BLaER1 treated with 17β-estradiol and CSF1 and Interleukin-3, amounts not matched to agents 10 nM and 100 nM (cell line): ENCODE results near the gene STARD9.
"Not testable (repeated sequence)": the region's sequence is repeated elsewhere in the genome, so short reads cannot be mapped to it uniquely, and the experiment has no call there.

Experiments
- H3K27ac ChIP-seq, 11 experiments: shearing (Covaris generic); formaldehyde crosslinking; 2 replicates each; pipeline ENCODE4 v1.8.1; 2022
- H3K27me3 ChIP-seq, 11 experiments: shearing (Covaris generic); formaldehyde crosslinking; 2 replicates each; pipeline ENCODE4 v1.8.1; 2022
- H3K36me3 ChIP-seq, 11 experiments: shearing (Covaris generic); formaldehyde crosslinking; 2 replicates each; pipeline ENCODE4 v1.8.1; 2022
- H3K4me1 ChIP-seq, 10 experiments: shearing (Covaris generic); formaldehyde crosslinking; 2 replicates each; pipeline ENCODE4 v1.8.1; 2022
- H3K4me2 ChIP-seq, 11 experiments: shearing (Covaris generic); formaldehyde crosslinking; 2 replicates each; pipeline ENCODE4 v1.8.1; 2022
- H3K4me3 ChIP-seq, 10 experiments: shearing (Covaris generic); formaldehyde crosslinking; 2 replicates each; pipeline ENCODE4 v1.8.1; 2022
- H3K9ac ChIP-seq, 11 experiments: shearing (Covaris generic); formaldehyde crosslinking; 2 replicates each; pipeline ENCODE4 v1.8.1; 2022
- H3K9me3 ChIP-seq, 11 experiments: shearing (Covaris generic); formaldehyde crosslinking; replicated peaks in 1 of 11; 2 replicates each; pipeline ENCODE4 v1.8.1; 2022
- H4K20me1 ChIP-seq, 11 experiments: shearing (Covaris generic); formaldehyde crosslinking; 2 replicates each; pipeline ENCODE4 v1.8.1; 2022
- Cebpa-rat ChIP-seq, 11 experiments: shearing (Covaris generic); IDR thresholded peaks; 2 replicates each; pipeline ENCODE4 v1.8.1; 2022

The STARD9 gene

GRCh38 chr15:42549741-42550392, 25.5 kb upstream of the STARD9 start:
- Histone ChIP-seq H3K4me3 (peak overlapping the region; percentile 85 to 96 (median 90)), H3K36me3 (peaks cover 0 to 64% (median 27%) of the 10 kb centered on the region in 11 experiments; a peak in 18 of 22 replicates), H3K4me1 (peaks cover 32 to 59% (median 50%) of the 10 kb centered on the region in 10 experiments), H3K4me2 (peak overlapping the region; percentile 78 to 92 (median 86)), H3K27ac (peak overlapping the region in 10 of 11 experiments; percentile 82 to 93 (median 90); a peak in 20 of 22 replicates), H3K9ac (peak overlapping the region; percentile 84 to 94 (median 91)), H3K27me3 (no peaks in the 10 kb centered on the region), H4K20me1 (peaks cover 0 to 50% (median 20%) of the 10 kb centered on the region in 11 experiments; a peak in 18 of 22 replicates), H3K9me3 (no peaks in the 10 kb centered on the region)
- no peak for TF ChIP-seq Cebpa-rat (IDR thresholded peaks at IDR 0.05)

- Histone ChIP-seq H3K4me1 (peaks cover 11 to 29% (median 21%) of the 10 kb centered on the region in 10 experiments), H3K36me3 (peaks cover 10 to 73% (median 43%) of the 10 kb centered on the region in 11 experiments), H3K27ac (no peak overlapping the region), H4K20me1 (peaks cover 0 to 62% (median 27%) of the 10 kb centered on the region in 11 experiments; a peak in 19 of 22 replicates), H3K4me3 (no peak overlapping the region), H3K9ac (no peak overlapping the region), H3K4me2 (peak overlapping the region in 2 of 11 experiments; percentile 19 to 28; a peak in 1 of 22 replicates), H3K9me3 (peaks cover 0 to 7% (median 0%) of the 10 kb centered on the region in 11 experiments; a peak in 2 of 22 replicates), H3K27me3 (no peaks in the 10 kb centered on the region)
- TF ChIP-seq Cebpa-rat (IDR thresholded peaks at IDR 0.05): no peak
Observed at GRCh38 chr15:42553554-42553953, 21.9 kb upstream of the STARD9 start.

DNA sequence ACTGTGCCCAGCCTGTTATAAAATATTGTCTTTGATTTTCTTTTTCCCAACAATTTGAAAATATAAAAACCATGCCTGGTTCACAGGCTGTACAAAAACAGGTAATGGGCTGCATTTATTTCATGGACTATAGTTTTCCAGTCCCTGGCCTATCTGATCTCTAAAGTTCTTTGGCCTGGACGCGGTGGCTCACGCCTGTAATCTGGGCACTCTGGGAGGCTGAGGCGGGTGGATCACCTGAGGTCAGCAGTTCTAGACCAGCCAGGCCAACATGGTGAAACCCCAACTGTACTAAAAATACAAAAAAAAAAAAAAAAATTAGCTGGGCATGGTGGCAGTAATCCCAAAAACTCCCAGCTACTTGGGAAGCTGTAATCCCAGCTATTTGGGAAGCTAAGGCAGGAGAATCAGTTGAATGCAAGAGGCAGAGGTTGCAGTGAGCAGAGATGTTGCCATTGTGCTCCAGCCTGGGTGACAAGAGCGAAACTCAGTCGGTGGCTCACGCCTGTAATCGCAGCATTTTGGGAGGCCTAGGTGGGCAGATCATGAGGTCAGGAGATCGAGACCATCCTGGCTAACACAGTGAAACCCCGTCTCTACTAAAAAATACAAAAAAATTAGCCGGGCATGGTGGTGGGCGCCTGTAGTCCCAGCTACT, 18.7 kb upstream of the STARD9 start:
- H3K4me2 ChIP-seq, H3K27ac ChIP-seq, H3K9ac ChIP-seq, H3K27me3 ChIP-seq, H3K4me3 ChIP-seq, H3K9me3 ChIP-seq: not testable (repeated sequence)
- peaks cover 0 to 56% (median 34%) of the 10 kb centered on the region in 11 experiments; a peak in 19 of 22 replicates for H4K20me1 ChIP-seq
- peaks cover 40 to 92% (median 69%) of the 10 kb centered on the region in 11 experiments for H3K36me3 ChIP-seq
- H3K4me1 ChIP-seq: peaks cover 0 to 10% (median 2%) of the 10 kb centered on the region in 10 experiments; a peak in 5 of 20 replicates

- no peaks in the 10 kb centered on the region for H3K27me3 ChIP-seq
- TF ChIP-seq Cebpa-rat (IDR thresholded peaks at IDR 0.05): no peak
- peaks cover 0 to 7% (median 0%) of the 10 kb centered on the region in 11 experiments; a peak in 2 of 22 replicates for H3K9me3 ChIP-seq
- no peak overlapping the region for H3K4me3 ChIP-seq
- H3K4me1 ChIP-seq: peaks cover 0 to 3% (median 0%) of the 10 kb centered on the region in 10 experiments; a peak in 5 of 20 replicates
- H3K36me3 ChIP-seq: peaks cover 61 to 95% (median 77%) of the 10 kb centered on the region in 11 experiments
- no peak overlapping the region for H3K4me2 ChIP-seq
- peaks cover 0 to 36% (median 22%) of the 10 kb centered on the region in 11 experiments; a peak in 19 of 22 replicates for H4K20me1 ChIP-seq
- no peak overlapping the region for H3K9ac ChIP-seq
- H3K27ac ChIP-seq: no peak overlapping the region
Observed at GRCh38 chr15:42558739-42559138, 16.7 kb upstream of the STARD9 start.

- Histone ChIP-seq H4K20me1 (peaks cover 0 to 6% (median 0%) of the 10 kb centered on the region in 11 experiments; a peak in 2 of 22 replicates), H3K9me3 (no peaks in the 10 kb centered on the region), H3K9ac (peak overlapping the region; percentile 78 to 89 (median 85)), H3K36me3 (no peaks in the 10 kb centered on the region), H3K27me3 (no peaks in the 10 kb centered on the region), H3K27ac (peak overlapping the region; percentile 29 to 87 (median 79); a peak in 21 of 22 replicates), H3K4me3 (peak overlapping the region; percentile 75 to 87 (median 82)), H3K4me1 (peaks cover 26 to 58% (median 45%) of the 10 kb centered on the region in 10 experiments), H3K4me2 (peak overlapping the region; percentile 71 to 97 (median 91))
- TF ChIP-seq Cebpa-rat (IDR thresholded peaks at IDR 0.05): no peak
Observed at GRCh38 chr15:42576040-42576594, 711 bp downstream of the STARD9 start.

DNA sequence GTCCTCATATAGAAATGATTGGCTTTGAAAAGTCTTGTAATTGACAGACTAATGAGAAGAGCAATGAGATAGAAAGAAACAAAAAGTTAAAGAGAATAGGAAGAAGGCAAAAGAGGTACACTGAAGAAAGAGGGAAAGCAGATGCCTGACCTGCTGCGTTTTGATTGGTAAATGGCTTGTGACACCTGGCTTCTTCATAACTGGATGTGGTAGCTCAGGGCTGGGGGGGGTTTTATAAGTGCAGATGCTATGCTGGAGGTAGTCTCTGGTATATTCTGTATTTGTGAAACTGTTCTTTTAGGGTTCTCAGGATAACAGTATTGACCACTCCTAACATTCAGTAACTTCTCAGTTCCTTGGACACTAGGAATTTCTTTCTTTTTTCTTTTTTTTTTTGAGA, 1.4 kb downstream of the STARD9 start:
- H3K4me1 ChIP-seq: peaks cover 28 to 63% (median 49%) of the 10 kb centered on the region in 10 experiments
- peak overlapping the region; percentile 75 to 87 (median 82); a peak in 17 of 20 replicates for H3K4me3 ChIP-seq
- no peaks in the 10 kb centered on the region for H3K9me3 ChIP-seq
- H3K36me3 ChIP-seq: no peaks in the 10 kb centered on the region
- peaks cover 0 to 6% (median 0%) of the 10 kb centered on the region in 11 experiments; a peak in 2 of 22 replicates for H4K20me1 ChIP-seq
- no peak overlapping the region for H3K27ac ChIP-seq
- no peaks in the 10 kb centered on the region for H3K27me3 ChIP-seq
- TF ChIP-seq Cebpa-rat (IDR thresholded peaks at IDR 0.05): no peak
- H3K4me2 ChIP-seq: peak overlapping the region; percentile 71 to 97 (median 91)
- peak overlapping the region in 7 of 11 experiments; percentile 78 to 89 (median 86); a peak in 10 of 22 replicates for H3K9ac ChIP-seq

DNA sequence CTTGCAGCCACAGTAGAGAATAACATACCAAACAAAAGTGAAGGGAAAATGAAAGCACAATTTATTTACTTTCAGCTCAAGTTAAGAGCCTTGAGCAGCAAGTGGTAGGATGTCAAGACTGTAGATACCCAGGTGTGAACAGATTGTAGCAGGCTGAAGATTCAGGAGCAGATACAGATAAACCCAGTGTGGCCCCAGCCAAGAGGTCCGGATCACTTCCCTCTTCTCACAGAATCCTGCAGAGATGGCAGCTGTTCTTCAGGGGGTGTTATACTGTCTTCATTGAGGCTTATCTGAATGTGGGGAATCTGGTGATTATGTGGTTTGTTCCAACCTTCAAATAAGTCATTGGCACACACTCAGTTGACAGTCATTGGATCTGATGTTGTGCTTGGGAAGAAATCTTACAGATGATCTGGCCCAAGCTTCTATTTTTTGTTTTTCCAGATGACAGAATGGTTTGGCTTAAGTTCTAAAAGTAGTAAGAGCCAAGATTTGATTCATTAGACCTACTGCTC, 2.2 kb downstream of the STARD9 start:
- peaks cover 0 to 6% (median 0%) of the 10 kb centered on the region in 11 experiments; a peak in 2 of 22 replicates for H4K20me1 ChIP-seq
- no peaks in the 10 kb centered on the region for H3K9me3 ChIP-seq
- no peaks in the 10 kb centered on the region for H3K36me3 ChIP-seq
- H3K9ac ChIP-seq: no peak overlapping the region
- H3K4me3 ChIP-seq: no peak overlapping the region
- no peak for TF ChIP-seq Cebpa-rat (IDR thresholded peaks at IDR 0.05)
- H3K27me3 ChIP-seq: no peaks in the 10 kb centered on the region
- peak overlapping the region; percentile 45 to 97 (median 91); a peak in 21 of 22 replicates for H3K4me2 ChIP-seq
- H3K4me1 ChIP-seq: peaks cover 35 to 70% (median 53%) of the 10 kb centered on the region in 10 experiments
- H3K27ac ChIP-seq: no peak overlapping the region

DNA sequence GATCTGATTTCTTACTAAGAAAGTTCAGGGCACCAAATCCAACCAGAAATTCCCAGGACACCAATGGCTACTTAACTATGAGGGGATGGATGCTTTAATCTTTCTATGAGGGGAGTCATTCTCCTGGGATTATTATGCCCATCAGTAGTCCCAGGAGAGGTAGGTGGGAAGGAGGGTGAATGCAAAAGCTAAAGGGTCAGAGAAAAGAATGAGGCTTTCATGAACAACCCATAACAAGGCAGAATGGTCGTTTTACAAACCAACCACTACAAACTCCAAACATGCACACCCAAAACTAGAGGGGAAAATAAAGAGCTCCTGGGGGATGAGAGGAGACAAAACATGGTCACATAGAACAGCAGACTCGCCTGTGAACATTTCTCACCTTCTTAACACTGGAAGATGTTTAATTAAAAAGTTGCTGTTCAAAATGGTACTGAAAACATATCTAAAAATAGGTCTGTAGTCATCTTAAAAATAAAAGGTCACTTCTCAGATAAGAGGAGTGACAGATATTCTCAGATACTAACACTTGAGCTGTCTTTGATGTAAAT, 3.7 kb downstream of the STARD9 start:
- no peak overlapping the region for H3K27ac ChIP-seq
- H3K27me3 ChIP-seq: no peaks in the 10 kb centered on the region
- peaks cover 0 to 7% (median 0%) of the 10 kb centered on the region in 11 experiments; a peak in 2 of 22 replicates for H4K20me1 ChIP-seq
- H3K4me2 ChIP-seq: peak overlapping the region in 6 of 11 experiments; percentile 2 to 89 (median 14); a peak in 4 of 22 replicates
- no peaks in the 10 kb centered on the region for H3K36me3 ChIP-seq
- TF ChIP-seq Cebpa-rat (IDR thresholded peaks at IDR 0.05): no peak
- H3K4me3 ChIP-seq: no peak overlapping the region
- peaks cover 41 to 84% (median 63%) of the 10 kb centered on the region in 10 experiments for H3K4me1 ChIP-seq
- H3K9me3 ChIP-seq: no peaks in the 10 kb centered on the region
- no peak overlapping the region for H3K9ac ChIP-seq
